ENCODE measurements around the gene ADRM1.

Gene ADRM1

DNA sequence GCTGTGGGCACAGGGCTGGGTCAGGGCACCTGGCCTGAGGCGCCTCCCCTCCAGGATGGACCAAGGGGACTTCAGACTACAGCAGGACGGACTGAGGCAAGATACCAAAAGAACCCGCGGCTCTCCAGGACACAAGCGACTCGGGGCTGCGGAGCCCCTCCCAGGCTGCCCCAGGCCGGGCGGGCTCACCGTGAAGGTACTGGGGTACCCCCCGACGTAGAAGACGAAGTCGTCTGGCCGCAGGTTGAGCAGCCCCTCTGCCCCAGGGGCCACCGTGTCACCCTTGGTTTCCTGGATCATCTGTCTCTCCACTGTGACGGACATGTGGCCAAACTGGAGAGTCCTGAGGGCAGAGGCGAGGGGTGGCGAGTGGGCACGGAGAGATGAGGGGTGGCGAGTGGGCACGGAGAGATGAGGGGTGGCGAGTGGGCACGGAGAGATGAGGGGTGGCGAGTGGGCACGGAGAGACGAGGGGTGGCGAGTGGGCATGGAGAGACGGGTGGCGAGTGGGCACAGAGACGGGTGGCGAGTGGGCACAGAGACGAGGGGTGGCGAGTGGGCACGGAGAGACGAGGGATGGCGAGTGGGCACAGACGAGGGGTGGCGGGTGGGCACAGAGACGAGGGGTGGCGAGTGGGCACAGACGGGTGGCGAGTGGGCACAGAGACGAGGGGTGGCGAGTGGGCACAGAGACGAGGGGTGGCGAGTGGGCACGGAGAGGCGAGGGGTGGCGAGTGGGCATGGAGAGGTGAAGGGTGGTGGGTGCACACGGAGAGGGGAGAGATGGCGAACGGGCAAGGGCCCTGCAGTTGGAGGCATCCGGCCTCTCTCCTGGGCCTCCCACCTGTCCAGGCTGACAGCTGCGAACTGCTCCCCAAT is 10.9 kb downstream of the ADRM1 start:
- peaks cover 82% of the 10 kb centered on the region for H3K36me3 ChIP-seq
- H3K4me3 ChIP-seq (ENCODE audit: low read depth, low read length): no peak overlapping the region
- TF ChIP-seq, protein P1, sequence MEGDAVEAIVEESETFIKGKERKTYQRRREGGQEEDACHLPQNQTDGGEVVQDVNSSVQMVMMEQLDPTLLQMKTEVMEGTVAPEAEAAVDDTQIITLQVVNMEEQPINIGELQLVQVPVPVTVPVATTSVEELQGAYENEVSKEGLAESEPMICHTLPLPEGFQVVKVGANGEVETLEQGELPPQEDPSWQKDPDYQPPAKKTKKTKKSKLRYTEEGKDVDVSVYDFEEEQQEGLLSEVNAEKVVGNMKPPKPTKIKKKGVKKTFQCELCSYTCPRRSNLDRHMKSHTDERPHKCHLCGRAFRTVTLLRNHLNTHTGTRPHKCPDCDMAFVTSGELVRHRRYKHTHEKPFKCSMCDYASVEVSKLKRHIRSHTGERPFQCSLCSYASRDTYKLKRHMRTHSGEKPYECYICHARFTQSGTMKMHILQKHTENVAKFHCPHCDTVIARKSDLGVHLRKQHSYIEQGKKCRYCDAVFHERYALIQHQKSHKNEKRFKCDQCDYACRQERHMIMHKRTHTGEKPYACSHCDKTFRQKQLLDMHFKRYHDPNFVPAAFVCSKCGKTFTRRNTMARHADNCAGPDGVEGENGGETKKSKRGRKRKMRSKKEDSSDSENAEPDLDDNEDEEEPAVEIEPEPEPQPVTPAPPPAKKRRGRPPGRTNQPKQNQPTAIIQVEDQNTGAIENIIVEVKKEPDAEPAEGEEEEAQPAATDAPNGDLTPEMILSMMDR (IDR thresholded peaks at IDR 0.05; ENCODE audit: low read depth, low read length): no peak

DNA sequence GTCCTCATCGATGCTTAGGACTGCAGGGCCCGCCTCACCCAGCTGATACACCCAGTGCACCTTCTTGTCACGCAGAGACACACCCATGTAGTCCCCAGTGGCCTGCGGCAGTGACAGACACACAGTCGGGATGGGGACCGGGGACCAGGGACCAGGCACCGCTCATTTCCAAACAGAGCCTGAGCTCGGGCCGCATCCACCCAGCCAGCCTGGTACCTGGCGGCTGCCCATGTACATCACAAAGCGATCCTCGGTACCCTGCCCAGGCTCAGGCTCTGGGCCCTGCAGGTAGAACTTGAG is 11.5 kb downstream of the ADRM1 start:
- Histone ChIP-seq H3K27ac (no peak overlapping the region), H3K36me3 (peaks cover 82% of the 10 kb centered on the region), H3K4me3 (ENCODE audit: low read depth, low read length) (no peak overlapping the region), H3K9me3 (ENCODE audit: severe bottlenecking) (no peaks in the 10 kb centered on the region), H3K27me3 (ENCODE audit: insufficient read depth, low read depth, severe bottlenecking) (no peaks in the 10 kb centered on the region)
- TF ChIP-seq, protein P1 (IDR thresholded peaks at IDR 0.05; ENCODE audit: low read depth, low read length): no peak
- no peak for DNase-seq

More for the DNA sequence above, 10.9 kb downstream of the ADRM1 start:
- Histone ChIP-seq H3K27me3 (ENCODE audit: insufficient read depth, low read depth, severe bottlenecking) (no peaks in the 10 kb centered on the region), H3K27ac (no peak overlapping the region), H3K9me3 (ENCODE audit: severe bottlenecking) (no peaks in the 10 kb centered on the region)
- no peak for DNase-seq

DNA sequence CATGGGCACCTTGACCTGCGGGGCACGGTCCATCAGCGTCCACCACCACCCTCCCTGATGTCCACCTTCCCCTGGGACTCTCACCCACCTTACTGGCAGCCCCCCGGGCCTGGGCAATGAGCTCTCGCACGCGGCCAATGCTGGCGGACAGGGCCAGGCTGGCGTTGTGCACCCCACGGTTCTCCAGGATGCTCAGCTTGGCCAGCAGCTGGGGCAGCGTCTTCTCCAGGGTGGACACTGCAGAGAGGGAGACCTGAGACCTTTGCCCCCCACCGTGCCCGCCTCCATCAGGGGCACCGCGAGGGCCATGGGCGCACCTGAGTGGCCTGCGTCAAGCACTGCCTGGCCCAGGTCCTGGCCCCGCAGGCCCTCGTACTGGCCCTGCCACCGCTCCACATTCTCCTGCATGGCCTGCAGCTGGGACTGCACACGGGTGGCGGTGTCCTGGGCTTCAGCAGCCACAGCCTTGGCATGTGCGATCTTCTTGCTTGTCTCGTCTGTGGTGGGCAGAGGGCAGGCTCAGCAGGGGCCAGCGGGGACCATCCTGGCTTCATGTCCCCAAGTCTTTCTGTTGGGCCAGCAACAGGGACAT is 12.0 kb downstream of the ADRM1 start:
- no peak overlapping the region for H3K27ac ChIP-seq
- TF ChIP-seq, protein P1 (IDR thresholded peaks at IDR 0.05; ENCODE audit: low read depth, low read length): no peak
- no peaks in the 10 kb centered on the region for H3K9me3 ChIP-seq (ENCODE audit: severe bottlenecking)
- no peak for DNase-seq
- H3K36me3 ChIP-seq: peaks cover 85% of the 10 kb centered on the region
- no peaks in the 10 kb centered on the region for H3K27me3 ChIP-seq (ENCODE audit: insufficient read depth, low read depth, severe bottlenecking)
- no peak overlapping the region for H3K4me3 ChIP-seq (ENCODE audit: low read depth, low read length)

DNA sequence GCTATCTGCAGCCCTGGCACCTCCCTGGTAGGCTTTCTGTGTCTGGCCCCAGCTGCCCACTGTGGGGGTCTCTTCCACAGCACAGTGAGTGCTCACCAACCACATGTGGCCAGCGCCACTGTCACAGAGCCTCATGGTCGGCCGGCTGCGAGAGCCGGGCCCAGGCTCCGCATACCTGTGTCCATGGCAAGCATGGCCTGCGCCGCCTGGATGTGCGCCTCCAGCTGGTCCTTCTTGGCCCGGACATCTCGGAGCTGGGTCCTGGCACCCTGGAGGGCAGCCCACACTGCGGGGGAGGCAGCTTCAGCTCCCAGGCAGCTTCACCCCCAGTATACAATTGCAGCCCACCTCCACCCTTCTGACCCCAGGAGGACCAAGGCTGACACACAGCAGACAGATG is 13.0 kb downstream of the ADRM1 start:
- Histone ChIP-seq H3K9me3 (ENCODE audit: severe bottlenecking) (no peaks in the 10 kb centered on the region), H3K27me3 (ENCODE audit: insufficient read depth, low read depth, severe bottlenecking) (no peaks in the 10 kb centered on the region), H3K4me3 (ENCODE audit: low read depth, low read length) (no peak overlapping the region), H3K27ac (no peak overlapping the region), H3K36me3 (peaks cover 85% of the 10 kb centered on the region)
- DNase-seq: no peak
- TF ChIP-seq, protein P1 (IDR thresholded peaks at IDR 0.05; ENCODE audit: low read depth, low read length): no peak

DNA sequence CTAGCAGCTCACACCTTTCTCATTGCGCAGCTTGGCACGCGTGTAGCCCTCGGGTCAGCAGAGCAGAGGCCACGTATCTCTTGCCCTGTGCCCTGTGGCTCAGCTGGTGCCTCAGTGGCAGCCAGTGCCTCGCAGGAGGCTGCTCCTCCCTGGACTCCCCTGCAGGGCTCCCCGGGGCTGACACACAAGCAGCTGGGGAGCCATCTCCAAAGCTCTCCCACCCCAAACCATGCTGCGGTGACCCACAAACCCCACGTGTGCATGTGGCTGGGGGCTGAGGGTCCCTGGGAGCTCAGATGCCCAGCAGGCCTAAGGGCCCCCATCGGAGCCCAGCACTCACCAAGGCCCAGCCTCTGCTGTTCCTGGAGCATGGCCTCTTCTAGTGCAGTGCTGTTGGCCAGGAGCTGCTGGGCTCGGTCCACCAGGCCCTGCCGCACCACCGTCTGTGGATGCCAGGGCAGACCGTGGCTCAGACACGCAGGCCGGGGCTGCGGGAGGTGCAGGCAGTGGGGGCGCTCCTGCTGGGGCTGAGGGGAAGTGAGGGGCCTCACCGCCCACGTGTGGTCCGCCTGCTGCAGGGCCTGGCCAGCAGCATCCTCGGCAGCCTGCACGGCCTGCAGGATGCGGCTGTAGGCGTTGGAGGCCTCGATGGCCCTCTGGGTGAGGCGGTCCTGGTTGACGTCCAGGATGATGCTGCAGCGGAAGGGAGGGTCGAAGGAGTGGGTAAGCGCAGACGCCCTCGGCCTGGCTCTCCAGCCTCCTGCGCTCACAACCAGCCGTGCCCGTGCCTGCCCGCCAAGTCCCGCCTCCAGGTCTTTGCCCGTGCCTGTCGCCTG is 13.8 kb downstream of the ADRM1 start:
- peaks cover 79% of the 10 kb centered on the region for H3K36me3 ChIP-seq
- no peaks in the 10 kb centered on the region for H3K9me3 ChIP-seq (ENCODE audit: severe bottlenecking)
- TF ChIP-seq, protein P1 (IDR thresholded peaks at IDR 0.05; ENCODE audit: low read depth, low read length): no peak
- no peak for DNase-seq
- H3K4me3 ChIP-seq (ENCODE audit: low read depth, low read length): no peak overlapping the region
- H3K27ac ChIP-seq: no peak overlapping the region
- no peaks in the 10 kb centered on the region for H3K27me3 ChIP-seq (ENCODE audit: insufficient read depth, low read depth, severe bottlenecking)

Measured in WERI-Rb-1 (cell line).